ENCODE results near the gene ARMC9. TPM values are rescaled to one million over a fixed set of nuclear protein-coding genes. Genes with fewer than 3 reads are reported as not detected.

The ARMC9 gene
- total RNA-seq, 1 donor: 189 TPM

DNA sequence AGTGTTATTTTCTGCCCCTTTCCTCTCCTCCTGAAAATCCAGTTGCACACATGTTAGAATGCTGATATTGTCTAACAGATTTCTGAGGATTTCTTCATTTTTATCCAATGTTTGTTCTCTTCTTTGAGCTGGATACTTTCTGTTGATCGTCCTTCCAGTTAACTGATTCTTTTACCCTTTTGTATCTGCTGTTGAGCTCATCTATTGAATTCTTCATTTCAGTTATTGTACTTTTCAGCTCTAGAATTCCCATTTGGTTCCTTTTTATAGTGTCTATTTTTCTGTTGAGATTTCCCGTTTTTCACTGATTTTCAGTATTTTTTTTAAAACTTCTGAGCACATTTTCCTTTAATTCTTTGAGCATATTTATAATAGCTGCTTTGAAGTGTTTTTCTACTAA, 119.1 kb downstream of the ARMC9 start:
- no peak overlapping the region for H3K4me3 ChIP-seq (ENCODE audit: low read depth, low read length)
- TF ChIP-seq, protein P1, sequence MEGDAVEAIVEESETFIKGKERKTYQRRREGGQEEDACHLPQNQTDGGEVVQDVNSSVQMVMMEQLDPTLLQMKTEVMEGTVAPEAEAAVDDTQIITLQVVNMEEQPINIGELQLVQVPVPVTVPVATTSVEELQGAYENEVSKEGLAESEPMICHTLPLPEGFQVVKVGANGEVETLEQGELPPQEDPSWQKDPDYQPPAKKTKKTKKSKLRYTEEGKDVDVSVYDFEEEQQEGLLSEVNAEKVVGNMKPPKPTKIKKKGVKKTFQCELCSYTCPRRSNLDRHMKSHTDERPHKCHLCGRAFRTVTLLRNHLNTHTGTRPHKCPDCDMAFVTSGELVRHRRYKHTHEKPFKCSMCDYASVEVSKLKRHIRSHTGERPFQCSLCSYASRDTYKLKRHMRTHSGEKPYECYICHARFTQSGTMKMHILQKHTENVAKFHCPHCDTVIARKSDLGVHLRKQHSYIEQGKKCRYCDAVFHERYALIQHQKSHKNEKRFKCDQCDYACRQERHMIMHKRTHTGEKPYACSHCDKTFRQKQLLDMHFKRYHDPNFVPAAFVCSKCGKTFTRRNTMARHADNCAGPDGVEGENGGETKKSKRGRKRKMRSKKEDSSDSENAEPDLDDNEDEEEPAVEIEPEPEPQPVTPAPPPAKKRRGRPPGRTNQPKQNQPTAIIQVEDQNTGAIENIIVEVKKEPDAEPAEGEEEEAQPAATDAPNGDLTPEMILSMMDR (IDR thresholded peaks at IDR 0.05; ENCODE audit: insufficient read depth, low read depth, low read length): no peak
- no peak for DNase-seq (ENCODE audit: low read depth)

DNA sequence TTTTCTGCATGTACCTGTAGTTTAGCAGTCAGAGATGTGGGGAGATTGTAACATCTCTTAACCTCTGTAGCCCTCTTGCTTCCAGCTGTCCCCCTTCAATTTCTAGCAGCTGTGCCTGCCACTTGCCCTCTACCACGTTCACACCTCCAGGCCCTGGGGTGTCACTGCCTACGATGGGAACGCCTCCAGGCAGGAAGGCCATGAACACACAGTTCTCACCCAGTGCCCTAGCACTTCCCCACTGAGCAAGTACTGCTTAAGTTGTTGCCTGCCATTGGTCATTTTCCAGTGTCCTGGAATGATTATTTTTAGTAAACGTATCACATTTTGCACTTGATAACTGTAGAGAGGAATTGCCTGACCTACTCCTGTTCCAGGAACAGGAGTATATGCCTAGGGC, 120.0 kb downstream of the ARMC9 start:
- DNase-seq (ENCODE audit: low read depth): no peak
- TF ChIP-seq, protein P1 (IDR thresholded peaks at IDR 0.05; ENCODE audit: insufficient read depth, low read depth, low read length): no peak
- H3K4me3 ChIP-seq (ENCODE audit: low read depth, low read length): no peak overlapping the region

GRCh38 chr2:231318954-231319353, 120.5 kb downstream of the ARMC9 start:
- TF ChIP-seq, protein P1 (IDR thresholded peaks at IDR 0.05; ENCODE audit: insufficient read depth, low read depth, low read length): no peak
- DNase-seq (ENCODE audit: low read depth): no peak

DNA sequence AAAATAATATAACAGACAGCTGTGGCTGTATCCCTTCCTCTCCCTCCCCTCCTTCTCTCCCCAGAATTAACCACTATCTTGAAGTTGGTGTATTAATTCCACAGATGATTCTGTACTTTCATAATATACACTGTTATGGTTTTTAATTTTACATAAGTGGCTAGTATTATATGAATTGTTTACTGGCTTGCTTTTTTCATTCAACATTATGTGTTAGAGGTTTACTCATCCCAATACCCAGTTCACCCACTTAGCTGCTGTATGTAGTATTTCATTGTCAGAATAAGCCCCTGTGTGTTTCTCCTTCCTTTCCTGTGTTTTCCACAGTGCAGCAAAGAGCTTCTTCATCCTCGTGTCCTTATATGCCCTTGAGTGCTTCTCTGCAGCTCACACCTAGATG, 121.4 kb downstream of the ARMC9 start:
- no peak for DNase-seq (ENCODE audit: low read depth)
- TF ChIP-seq, protein P1 (IDR thresholded peaks at IDR 0.05; ENCODE audit: insufficient read depth, low read depth, low read length): no peak
- no peak overlapping the region for H3K4me3 ChIP-seq (ENCODE audit: low read depth, low read length)

More at GRCh38 chr2:231318954-231319353, 120.5 kb downstream of the ARMC9 start:
- H3K4me3 ChIP-seq (ENCODE audit: low read depth, low read length): no peak overlapping the region

GRCh38 chr2:231321021-231321420, 122.6 kb downstream of the ARMC9 start:
- no peak overlapping the region for H3K4me3 ChIP-seq (ENCODE audit: low read depth, low read length)
- DNase-seq (ENCODE audit: low read depth): no peak
- TF ChIP-seq, protein P1 (IDR thresholded peaks at IDR 0.05; ENCODE audit: insufficient read depth, low read depth, low read length): no peak

- no peak overlapping the region for H3K4me3 ChIP-seq (ENCODE audit: low read depth, low read length)
- TF ChIP-seq, protein P1 (IDR thresholded peaks at IDR 0.05; ENCODE audit: insufficient read depth, low read depth, low read length): no peak
- DNase-seq (ENCODE audit: low read depth): no peak
Observed at GRCh38 chr2:231321556-231322334, 123.3 kb downstream of the ARMC9 start.

DNA sequence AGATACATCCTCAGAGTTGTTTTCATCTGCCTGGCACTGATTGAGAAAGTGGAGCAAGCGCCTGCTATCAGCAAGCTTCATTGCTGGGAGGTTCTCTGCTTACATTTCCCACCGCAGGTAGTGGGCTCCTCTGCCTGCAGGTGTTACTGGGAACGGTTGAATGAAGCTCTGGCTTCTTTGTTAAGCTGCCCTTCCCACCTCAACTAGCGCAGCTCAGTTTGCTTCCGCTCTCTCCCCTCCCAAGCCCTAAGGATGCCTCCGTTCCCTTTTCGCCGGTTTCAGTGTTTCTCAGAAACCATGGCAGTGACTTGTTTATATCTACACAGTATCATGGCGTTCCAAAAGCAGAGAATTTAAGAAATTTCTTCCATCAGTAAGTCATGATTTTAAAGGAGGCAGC, 124.9 kb downstream of the ARMC9 start:
- DNase-seq (ENCODE audit: low read depth): no peak
- no peak overlapping the region for H3K4me3 ChIP-seq (ENCODE audit: low read depth, low read length)
- TF ChIP-seq, protein P1 (IDR thresholded peaks at IDR 0.05; ENCODE audit: insufficient read depth, low read depth, low read length): no peak

Data from fibroblast of villous mesenchyme (primary cell).